ENCODE data around the gene ANXA2. TPM values are rescaled to one million over a fixed set of nuclear protein-coding genes. Genes with fewer than 3 reads are reported as not detected.

ANXA2 gene
- total RNA-seq, 1 experiment from 2014 or later = 3,100 TPM

- intact Hi-C loops (cut with micrococcal nuclease; ENCODE audit: unreplicated experiment) = loop anchor here (10.0 kb wide), 2 partner anchors 109 to 139 kb away; no protein-coding TSS in a partner anchor
- no TSS peak for BruUV-seq (replicated peaks)
- Mint-ChIP-seq H3K27ac (ENCODE audit: unreplicated experiment) (no peak overlapping the region), H3K27me3 (ENCODE audit: unreplicated experiment) (peaks cover 88% of the 10 kb centered on the region), H3K9me3 (ENCODE audit: low read depth, unreplicated experiment) (no peaks in the 10 kb centered on the region), H3K36me3 (ENCODE audit: insufficient read depth, unreplicated experiment) (no peaks in the 10 kb centered on the region), H3K4me3 (ENCODE audit: low read depth, unreplicated experiment) (no peak overlapping the region), H3K4me1 (ENCODE audit: low read depth, unreplicated experiment) (no peaks in the 10 kb centered on the region)
- no peak for DNase-seq
- CTCF ChIA-PET = interaction anchor here (1.1 to 2.0 kb wide), 2 partner anchors 598 to 632 kb away, joined by 4 to 7 read pairs; no protein-coding TSS in a partner anchor
- TF ChIP-seq CTCF (IDR thresholded peaks at IDR 0.05; ENCODE audit: unreplicated experiment) = no peak
Observed at GRCh38 chr15:60323322-60323721, 74.5 kb downstream of the ANXA2 start.

GRCh38 chr15:60320365-60320764 lies 77.4 kb downstream of the ANXA2 start:
- CTCF ChIA-PET = no interaction called here
- no peak for DNase-seq
- Mint-ChIP-seq H3K4me1 (ENCODE audit: low read depth, unreplicated experiment) (no peaks in the 10 kb centered on the region), H3K27me3 (ENCODE audit: unreplicated experiment) (peaks cover 79% of the 10 kb centered on the region), H3K4me3 (ENCODE audit: low read depth, unreplicated experiment) (no peak overlapping the region), H3K9me3 (ENCODE audit: low read depth, unreplicated experiment) (no peaks in the 10 kb centered on the region), H3K36me3 (ENCODE audit: insufficient read depth, unreplicated experiment) (no peaks in the 10 kb centered on the region), H3K27ac (ENCODE audit: unreplicated experiment) (no peak overlapping the region)
- TF ChIP-seq CTCF (IDR thresholded peaks at IDR 0.05; ENCODE audit: unreplicated experiment) = no peak
- BruUV-seq (replicated peaks) = no TSS peak
- intact Hi-C loops (cut with micrococcal nuclease; ENCODE audit: unreplicated experiment) = loop anchor here (10.0 kb wide), 2 partner anchors 106 to 136 kb away; no protein-coding TSS in a partner anchor

GRCh38 chr15:60318216-60318867 lies 79.4 kb downstream of the ANXA2 start:
- Mint-ChIP-seq H3K4me1 (ENCODE audit: low read depth, unreplicated experiment) (no peaks in the 10 kb centered on the region), H3K36me3 (ENCODE audit: insufficient read depth, unreplicated experiment) (no peaks in the 10 kb centered on the region), H3K27ac (ENCODE audit: unreplicated experiment) (no peak overlapping the region), H3K4me3 (ENCODE audit: low read depth, unreplicated experiment) (no peak overlapping the region), H3K9me3 (ENCODE audit: low read depth, unreplicated experiment) (no peaks in the 10 kb centered on the region), H3K27me3 (ENCODE audit: unreplicated experiment) (peaks cover 77% of the 10 kb centered on the region)
- no peak for DNase-seq
- no TSS peak for BruUV-seq (replicated peaks)
- intact Hi-C loops (cut with micrococcal nuclease; ENCODE audit: unreplicated experiment) = no loop called here
- TF ChIP-seq CTCF (IDR thresholded peaks at IDR 0.05; ENCODE audit: unreplicated experiment) = no peak
- CTCF ChIA-PET = interaction anchor here (0.6 kb wide), 1 partner anchor 21 kb away, joined by 4 read pairs; no protein-coding TSS in a partner anchor

GRCh38 chr15:60316961-60317360 lies 80.8 kb downstream of the ANXA2 start:
- CTCF ChIA-PET = interaction anchor here (1.0 to 1.2 kb wide), 2 partner anchors 9 to 626 kb away, joined by 3 to 6 read pairs; no protein-coding TSS in a partner anchor
- H3K4me3 Mint-ChIP-seq (ENCODE audit: low read depth, unreplicated experiment) = no peak overlapping the region
- BruUV-seq (replicated peaks) = no TSS peak

More at GRCh38 chr15:60316961-60317360, 80.8 kb downstream of the ANXA2 start:
- no peak for TF ChIP-seq CTCF (IDR thresholded peaks at IDR 0.05; ENCODE audit: unreplicated experiment)
- Mint-ChIP-seq H3K27ac (ENCODE audit: unreplicated experiment) (no peak overlapping the region), H3K27me3 (ENCODE audit: unreplicated experiment) (peaks cover 75% of the 10 kb centered on the region), H3K36me3 (ENCODE audit: insufficient read depth, unreplicated experiment) (no peaks in the 10 kb centered on the region), H3K4me1 (ENCODE audit: low read depth, unreplicated experiment) (no peaks in the 10 kb centered on the region), H3K9me3 (ENCODE audit: low read depth, unreplicated experiment) (no peaks in the 10 kb centered on the region)
- no peak for DNase-seq
- intact Hi-C loops (cut with micrococcal nuclease; ENCODE audit: unreplicated experiment) = no loop called here
